ENCODE results near the gene TJP1. TPM values are rescaled to one million over a fixed set of nuclear protein-coding genes. Genes with fewer than 3 reads are reported as not detected.

The TJP1 gene
- total RNA-seq, 1 donor from 2014 or later: 90.6 TPM

GRCh38 chr15:29724026-29724425, 98.2 kb downstream of the TJP1 start:
- Mint-ChIP-seq H3K4me1 (no peaks in the 10 kb centered on the region), H3K4me3 (no peak overlapping the region), H3K9me3 (peaks cover 18% of the 10 kb centered on the region), H3K36me3 (ENCODE audit: low read depth) (peaks cover 81% of the 10 kb centered on the region), H3K27ac (ENCODE audit: unreplicated experiment) (no peak overlapping the region), H3K27me3 (ENCODE audit: low read depth) (no peaks in the 10 kb centered on the region)
- DNase-seq (ENCODE audit: low read depth, low spot score): no peak
- TF ChIP-seq CTCF (conservative IDR thresholded peaks at IDR 0.05): no peak

- peak overlapping the region; percentile 12 for H3K27ac Mint-ChIP-seq (ENCODE audit: unreplicated experiment)
- H3K4me1 Mint-ChIP-seq: no peaks in the 10 kb centered on the region
- H3K27me3 Mint-ChIP-seq (ENCODE audit: low read depth): no peaks in the 10 kb centered on the region
- no peaks in the 10 kb centered on the region for H3K9me3 Mint-ChIP-seq
- DNase-seq (ENCODE audit: low read depth, low spot score): no peak
- H3K4me3 Mint-ChIP-seq: no peak overlapping the region
- TF ChIP-seq CTCF (conservative IDR thresholded peaks at IDR 0.05): no peak
- peaks cover 16% of the 10 kb centered on the region for H3K36me3 Mint-ChIP-seq (ENCODE audit: low read depth)
Measured at GRCh38 chr15:29713784-29714183, 108.5 kb downstream of the TJP1 start.

GRCh38 chr15:29712149-29712885, 110.0 kb downstream of the TJP1 start:
- no peak for TF ChIP-seq CTCF (conservative IDR thresholded peaks at IDR 0.05)
- H3K27me3 Mint-ChIP-seq (ENCODE audit: low read depth): no peaks in the 10 kb centered on the region
- H3K36me3 Mint-ChIP-seq (ENCODE audit: low read depth): peaks cover 11% of the 10 kb centered on the region
- no peaks in the 10 kb centered on the region for H3K9me3 Mint-ChIP-seq
- no peak overlapping the region for H3K27ac Mint-ChIP-seq (ENCODE audit: unreplicated experiment)
- no peak for DNase-seq (ENCODE audit: low read depth, low spot score)
- H3K4me1 Mint-ChIP-seq: no peaks in the 10 kb centered on the region
- H3K4me3 Mint-ChIP-seq: no peak overlapping the region

- DNase-seq (ENCODE audit: low read depth, low spot score): no peak
- Mint-ChIP-seq H3K36me3 (ENCODE audit: low read depth) (peaks cover 15% of the 10 kb centered on the region), H3K9me3 (no peaks in the 10 kb centered on the region), H3K27ac (ENCODE audit: unreplicated experiment) (peak overlapping the region; percentile 62), H3K4me3 (no peak overlapping the region), H3K27me3 (ENCODE audit: low read depth) (no peaks in the 10 kb centered on the region), H3K4me1 (no peaks in the 10 kb centered on the region)
- TF ChIP-seq CTCF (conservative IDR thresholded peaks at IDR 0.05): no peak
Measured at GRCh38 chr15:29711531-29711930, 110.7 kb downstream of the TJP1 start.

GRCh38 chr15:29708519-29708918, 113.7 kb downstream of the TJP1 start:
- Mint-ChIP-seq H3K36me3 (ENCODE audit: low read depth) (peaks cover 12% of the 10 kb centered on the region), H3K4me1 (no peaks in the 10 kb centered on the region), H3K27ac (ENCODE audit: unreplicated experiment) (no peak overlapping the region), H3K27me3 (ENCODE audit: low read depth) (no peaks in the 10 kb centered on the region), H3K4me3 (no peak overlapping the region), H3K9me3 (no peaks in the 10 kb centered on the region)
- DNase-seq (ENCODE audit: low read depth, low spot score): no peak
- TF ChIP-seq CTCF (conservative IDR thresholded peaks at IDR 0.05): no peak

Data from neural crest cell (in vitro differentiated cells).